Endothelial cell of umbilical vein (primary cell): ENCODE results near the gene GNB5.

Source experiments
- EZH2 ChIP-seq: IDR thresholded peaks from 2 replicates; pipeline ENCODE4 v1.6.1; 2012; ENCODE audit warnings: borderline replicate concordance, low read depth, mild to moderate bottlenecking, moderate library complexity, low read length, inconsistent platforms; ENCODE audit not compliant: severe bottlenecking
- POLR2A ChIP-seq: IDR thresholded peaks from 2 replicates; pipeline ENCODE4 v1.6.1; 2012; ENCODE audit warnings: low read depth, mild to moderate bottlenecking, control low read depth, low read length
- POLR2AphosphoS5 ChIP-seq: IDR thresholded peaks from 2 replicates; pipeline ENCODE4 v1.6.1; 2012; ENCODE audit warnings: low read depth, mild to moderate bottlenecking, control low read depth, low read length, moderate library complexity; ENCODE audit not compliant: insufficient read depth
- TF ChIP-seq, protein P1 (sequence below), 2 donors: IDR thresholded peaks; 1 replicate in 1 of 2; 2 replicates in 1 of 2; pipeline ENCODE4 v1.5.1; 2011; ENCODE audit warnings: low read length in 2 of 2, mild to moderate bottlenecking in 2 of 2, moderate library complexity in 2 of 2, control low read depth in 1 of 2, inconsistent platforms in 1 of 2, low read depth in 1 of 2; ENCODE audit not compliant: insufficient read depth in 1 of 2; ENCODE audit errors: extremely low read depth in 1 of 2

- TF ChIP-seq POLR2A (no peak), POLR2AphosphoS5 (no peak), EZH2 (no peak)
- TF ChIP-seq, protein P1, sequence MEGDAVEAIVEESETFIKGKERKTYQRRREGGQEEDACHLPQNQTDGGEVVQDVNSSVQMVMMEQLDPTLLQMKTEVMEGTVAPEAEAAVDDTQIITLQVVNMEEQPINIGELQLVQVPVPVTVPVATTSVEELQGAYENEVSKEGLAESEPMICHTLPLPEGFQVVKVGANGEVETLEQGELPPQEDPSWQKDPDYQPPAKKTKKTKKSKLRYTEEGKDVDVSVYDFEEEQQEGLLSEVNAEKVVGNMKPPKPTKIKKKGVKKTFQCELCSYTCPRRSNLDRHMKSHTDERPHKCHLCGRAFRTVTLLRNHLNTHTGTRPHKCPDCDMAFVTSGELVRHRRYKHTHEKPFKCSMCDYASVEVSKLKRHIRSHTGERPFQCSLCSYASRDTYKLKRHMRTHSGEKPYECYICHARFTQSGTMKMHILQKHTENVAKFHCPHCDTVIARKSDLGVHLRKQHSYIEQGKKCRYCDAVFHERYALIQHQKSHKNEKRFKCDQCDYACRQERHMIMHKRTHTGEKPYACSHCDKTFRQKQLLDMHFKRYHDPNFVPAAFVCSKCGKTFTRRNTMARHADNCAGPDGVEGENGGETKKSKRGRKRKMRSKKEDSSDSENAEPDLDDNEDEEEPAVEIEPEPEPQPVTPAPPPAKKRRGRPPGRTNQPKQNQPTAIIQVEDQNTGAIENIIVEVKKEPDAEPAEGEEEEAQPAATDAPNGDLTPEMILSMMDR (IDR thresholded peaks at IDR 0.05; ENCODE audit: extremely low read depth in 1 of 2, insufficient read depth in 1 of 2, low read depth in 1 of 2, low read length in 2 of 2): no peak
Observed at GRCh38 chr15:52220937-52221660, 29.9 kb upstream of the GNB5 start.
